NCI-H2081 treated with DMSO at 0.1 percent for 48 hours (cell line): ENCODE data around the gene SPACA5.
"Not testable (repeated sequence)": the region's sequence is repeated elsewhere in the genome, so short reads cannot be mapped to it uniquely, and the experiment has no call there.

Experiments
- DNase-seq: peaks from one replicate; lab custom pipeline; 2025; lab: John Stamatoyannopoulos, UW

Gene SPACA5

GRCh38 chrX:48006688-48007087, at the start of gene SPACA5:
TSS of gene SPACA5 (plus strand) at chrX:48006988. CDS start at chrX:48007803, 815 bp downstream.
- DNase-seq = not testable (repeated sequence)

- DNase-seq = not testable (repeated sequence)
Measured at GRCh38 chrX:47958206-47958605, 48.6 kb upstream of the SPACA5 start.

DNA sequence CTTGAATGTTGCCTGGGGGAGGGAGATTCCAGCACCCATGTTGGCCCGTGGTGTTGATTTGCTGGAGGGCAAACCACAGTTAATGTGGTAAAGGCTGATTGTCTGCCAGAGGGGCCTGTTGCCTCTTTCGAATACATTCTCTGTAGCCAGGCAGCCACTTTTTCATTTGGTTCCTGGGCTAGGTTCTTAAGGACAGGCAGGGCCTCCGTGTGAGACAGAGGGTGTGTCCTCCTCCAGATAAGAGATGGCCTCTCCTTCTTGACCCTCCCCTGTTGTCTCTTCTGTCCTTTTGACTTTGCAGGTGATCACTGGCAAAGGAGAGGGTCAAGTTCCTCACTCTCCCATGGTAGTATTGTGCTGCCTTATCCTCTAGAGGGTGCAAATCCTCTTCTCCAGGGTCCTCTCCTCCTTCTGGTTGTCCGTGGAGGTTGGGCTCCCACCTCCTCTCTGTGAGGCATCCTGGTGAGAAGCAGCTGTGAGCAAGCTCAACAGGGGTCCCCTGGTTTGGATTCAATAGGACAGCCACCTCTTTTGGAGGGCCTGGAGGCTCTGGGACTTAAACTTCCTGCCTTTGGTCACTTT, 47.9 kb upstream of the SPACA5 start:
- DNase-seq = no peak

- no peak for DNase-seq
Measured at GRCh38 chrX:47960406-47960805, 46.4 kb upstream of the SPACA5 start.

DNA sequence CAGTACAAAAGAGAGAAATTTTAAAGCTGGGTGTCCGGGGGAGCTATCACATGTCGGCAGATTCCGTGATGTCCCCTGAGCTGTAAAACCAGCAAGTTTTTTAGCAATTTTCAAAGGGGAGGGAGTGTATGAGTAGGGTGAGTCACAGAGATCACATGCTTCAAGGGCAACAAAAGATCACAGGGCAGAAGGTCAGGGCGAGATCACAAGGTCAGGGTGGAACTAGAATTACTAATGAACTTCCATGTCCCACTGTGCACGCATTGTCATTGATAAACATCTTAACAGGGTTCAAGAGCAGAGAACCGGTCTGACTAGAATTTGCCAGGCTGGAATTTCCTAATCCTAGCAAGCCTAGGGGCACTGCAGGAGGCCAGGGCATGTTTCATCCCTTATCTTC, 45.0 kb upstream of the SPACA5 start:
- not testable (repeated sequence) for DNase-seq

DNA sequence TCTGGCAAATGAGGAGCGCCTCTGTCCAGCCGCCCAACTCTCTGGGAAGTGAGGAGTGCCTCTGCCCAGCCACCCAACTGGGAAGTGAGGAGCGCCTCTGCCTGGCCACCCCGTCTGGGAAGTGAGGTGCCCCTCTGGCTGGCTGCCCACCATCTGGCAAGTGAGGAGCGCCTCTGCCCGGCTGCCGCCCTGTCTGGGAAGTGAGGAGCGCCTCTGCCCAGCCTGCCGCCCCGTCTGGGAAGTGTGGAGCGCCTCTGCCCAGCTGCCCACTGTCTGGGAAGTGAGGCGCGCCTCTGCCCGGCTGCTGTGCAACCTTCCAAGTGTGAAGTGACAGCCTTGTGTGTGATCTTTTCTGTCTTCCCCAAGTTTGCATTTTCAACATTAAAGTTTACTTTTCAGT, 41.3 kb upstream of the SPACA5 start:
- DNase-seq = not testable (repeated sequence)

GRCh38 chrX:47973235-47973634, 33.6 kb upstream of the SPACA5 start:
- no peak for DNase-seq

GRCh38 chrX:47976254-47977151, 30.3 kb upstream of the SPACA5 start:
- no peak for DNase-seq

- DNase-seq = no peak
Measured at GRCh38 chrX:47991263-47992094, 15.3 kb upstream of the SPACA5 start.

DNA sequence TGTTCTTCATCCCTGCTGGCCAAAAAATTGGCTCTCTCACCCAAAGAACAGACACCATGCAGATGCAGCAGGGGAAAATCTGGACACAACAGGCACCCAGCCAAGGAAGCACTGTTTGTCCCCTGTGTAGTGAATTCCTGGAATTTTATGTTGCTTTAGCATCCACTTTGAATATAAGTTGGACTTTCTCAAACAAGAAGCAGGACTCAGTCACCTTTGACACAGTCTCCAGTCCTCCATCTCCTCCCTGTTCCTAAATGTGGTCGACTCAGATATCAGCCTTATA, 14.8 kb upstream of the SPACA5 start:
- no peak for DNase-seq

DNA sequence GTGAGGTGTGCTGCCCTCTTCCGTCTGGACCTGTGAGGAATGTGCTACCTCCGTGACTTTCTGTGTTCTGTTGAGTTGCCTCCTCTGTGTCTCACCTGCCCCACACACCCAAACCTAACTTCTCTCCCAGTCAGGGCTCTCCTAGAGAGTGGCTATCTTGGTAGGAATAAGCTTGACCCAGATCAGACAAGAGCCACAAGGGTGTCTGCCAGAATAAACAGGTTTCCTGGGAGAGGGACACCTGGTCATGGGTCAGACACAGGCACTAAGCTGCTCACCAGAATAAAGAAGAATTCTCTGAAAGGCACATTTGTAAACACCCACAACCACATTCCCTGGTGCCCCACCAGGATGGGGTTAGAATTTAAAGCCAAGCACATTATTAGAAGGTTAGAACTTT, 14.1 kb upstream of the SPACA5 start:
- no peak for DNase-seq

GRCh38 chrX:48001260-48001659, 5.5 kb upstream of the SPACA5 start:
- no peak for DNase-seq

GRCh38 chrX:48002319-48002718, 4.5 kb upstream of the SPACA5 start:
- no peak for DNase-seq

DNA sequence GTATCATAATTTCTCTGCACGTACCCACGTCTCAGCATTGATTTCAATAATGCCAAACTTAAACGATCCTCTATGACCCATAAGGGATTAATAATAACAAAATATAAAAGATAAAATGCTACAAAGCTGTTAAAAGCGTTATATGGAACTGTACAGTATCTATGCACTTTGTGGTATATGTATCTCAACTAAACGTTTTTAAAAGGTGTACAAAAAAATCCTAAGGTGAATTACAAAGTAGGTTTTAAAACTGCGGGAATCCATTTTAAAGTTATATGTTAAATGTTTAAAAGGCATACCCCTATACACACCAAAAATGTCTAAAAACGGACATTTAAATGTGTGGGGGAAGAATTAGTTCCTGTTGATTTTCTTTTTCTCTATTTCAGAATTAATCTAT, 3.9 kb upstream of the SPACA5 start:
- DNase-seq = no peak

GRCh38 chrX:48003367-48003757, 3.4 kb upstream of the SPACA5 start:
- DNase-seq = no peak

GRCh38 chrX:48003758-48004457, 2.9 kb upstream of the SPACA5 start, which contains the start of gene ZNF182:
TSS of gene ZNF182 (minus strand) at chrX:48003989. CDS start at chrX:48002609, 1,380 bp downstream.
- peak; percentile 70 for DNase-seq

DNA sequence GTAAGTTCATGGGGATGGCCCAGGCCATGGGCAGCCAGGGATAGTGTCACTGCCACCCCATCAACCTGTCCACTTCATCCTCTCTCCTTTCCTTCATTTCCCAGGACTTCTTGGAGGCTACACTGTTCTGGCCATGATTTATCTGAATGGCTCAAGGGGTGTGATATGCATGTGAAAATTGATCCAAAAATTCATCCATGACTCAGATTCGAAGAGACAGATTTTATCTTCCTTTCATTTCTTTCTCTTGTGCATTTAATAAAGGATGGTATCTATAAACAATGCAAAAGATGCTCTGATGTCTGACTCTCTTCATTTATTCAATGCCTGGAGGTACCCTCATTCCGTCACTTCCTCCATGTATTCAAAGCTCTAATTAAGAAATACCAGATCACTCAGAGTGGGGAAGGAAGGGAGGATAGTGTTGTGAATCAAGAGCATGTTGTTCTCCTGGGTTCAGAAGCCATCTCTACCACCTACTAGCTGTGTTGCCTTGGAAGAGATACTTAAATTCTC, 2.7 kb downstream of the SPACA5 start:
- DNase-seq = not testable (repeated sequence)

DNA sequence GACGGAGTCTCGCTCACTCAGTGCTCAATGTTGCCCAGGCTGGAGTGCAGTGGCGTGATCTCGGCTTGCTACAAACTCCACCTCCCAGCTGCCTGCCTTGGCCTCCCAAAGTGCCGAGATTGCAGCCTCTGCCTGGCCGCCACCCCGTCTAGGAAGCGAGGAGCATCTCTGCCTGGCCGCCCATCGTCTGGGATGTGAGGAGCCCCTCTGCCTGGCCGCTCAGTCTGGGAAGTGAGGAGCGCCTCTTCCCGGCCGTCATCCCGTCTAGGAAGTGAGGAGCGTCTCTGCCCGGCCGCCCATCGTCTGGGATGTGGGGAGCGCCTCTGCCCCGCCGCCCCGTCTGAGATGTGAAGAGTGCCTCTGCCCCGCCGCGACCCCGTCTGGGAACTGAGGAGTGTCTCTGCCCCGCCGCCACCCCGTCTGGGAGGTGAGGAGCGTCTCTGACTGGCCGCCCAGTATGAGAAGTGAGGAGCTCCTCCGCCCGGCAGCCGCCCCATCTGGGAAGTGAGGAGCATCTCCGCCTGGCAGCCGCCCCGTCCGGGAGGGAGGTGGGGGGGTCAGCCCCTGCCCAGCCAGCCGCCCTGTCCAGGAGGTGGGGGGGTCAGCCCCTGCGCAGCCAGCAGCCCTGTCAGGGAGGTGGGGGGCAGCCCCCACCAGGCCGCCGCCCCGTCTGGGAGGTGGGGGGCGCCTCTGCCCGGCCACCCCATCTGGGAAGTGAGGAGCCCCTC, 10.0 kb downstream of the SPACA5 start:
- not testable (repeated sequence) for DNase-seq

- not testable (repeated sequence) for DNase-seq
Measured at GRCh38 chrX:48019892-48020291, 13.1 kb downstream of the SPACA5 start.

DNA sequence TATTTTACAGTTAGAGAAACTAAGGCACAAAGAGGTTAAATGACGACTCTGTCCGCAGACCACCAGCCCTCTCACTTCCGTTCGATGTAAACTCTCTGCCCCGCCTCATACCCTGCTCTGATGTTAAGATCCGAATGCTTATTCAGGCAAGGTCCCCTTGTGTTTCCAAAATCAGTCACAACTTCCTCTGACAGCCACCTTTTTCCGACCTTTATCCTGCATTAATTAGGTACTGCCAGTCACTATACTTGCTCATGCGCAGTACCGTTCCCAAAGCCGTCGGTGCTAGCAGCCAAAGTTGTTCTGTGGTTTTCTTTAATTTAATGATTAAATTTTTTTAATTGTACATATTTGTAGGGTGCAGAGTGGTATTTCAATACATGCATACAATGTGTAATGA, 13.7 kb downstream of the SPACA5 start:
- DNase-seq = not testable (repeated sequence)
